Adipocyte (in vitro differentiated cells): ENCODE results near the gene DCLK2.

Source experiments
- DNase-seq: peaks from one replicate; pipeline ENCODE4 v3.0.0-alpha.2; 2015; ENCODE audit warnings: low read depth
- H3K27me3 ChIP-seq: replicated peaks from 2 replicates; pipeline ENCODE4 v1.7.0; 2013; ENCODE audit warnings: mild to moderate bottlenecking, low read length, moderate library complexity; ENCODE audit not compliant: control insufficient read depth, insufficient read depth
- H3K36me3 ChIP-seq: 2 replicates; pipeline ENCODE4 v1.7.0; 2013; ENCODE audit warnings: low read length, mild to moderate bottlenecking, moderate library complexity; ENCODE audit not compliant: control insufficient read depth, insufficient read depth, severe bottlenecking
- H3K4me1 ChIP-seq: 2 replicates; pipeline ENCODE4 v1.7.0; 2013; ENCODE audit warnings: mild to moderate bottlenecking, low read length, moderate library complexity; ENCODE audit not compliant: control insufficient read depth, insufficient read depth
- H3K4me3 ChIP-seq: 2 replicates; pipeline ENCODE4 v1.7.0; 2013; ENCODE audit warnings: mild to moderate bottlenecking, low read length, moderate library complexity
- H3K9ac ChIP-seq: 2 replicates; pipeline ENCODE4 v1.7.0; 2013; ENCODE audit warnings: mild to moderate bottlenecking, low read length, moderate library complexity
- H3K9me3 ChIP-seq: 2 replicates; pipeline ENCODE4 v1.7.0; 2013; ENCODE audit warnings: mild to moderate bottlenecking, low read length, moderate library complexity; ENCODE audit not compliant: control insufficient read depth

DCLK2 gene

DNA sequence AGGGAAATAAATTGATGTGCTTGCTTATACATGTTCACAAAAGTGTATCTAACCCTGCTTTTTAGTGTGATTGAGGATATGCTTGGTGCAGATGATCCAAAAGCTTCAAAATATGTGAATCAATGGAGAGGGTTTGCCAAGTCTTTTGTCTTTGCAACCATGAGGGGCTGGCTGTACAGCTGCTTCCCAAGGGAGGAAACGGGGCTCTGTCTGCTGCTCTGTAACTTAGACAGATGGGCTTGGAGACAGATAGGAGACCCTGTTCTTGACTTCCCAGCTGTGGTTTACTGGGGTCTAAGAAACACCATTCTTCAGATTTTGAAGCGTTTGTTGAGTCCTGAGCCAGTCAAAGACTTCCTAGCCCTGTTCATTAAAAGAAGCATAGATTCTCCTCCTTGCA lies 152.3 kb downstream of the DCLK2 start:
- Histone ChIP-seq H3K4me3 (no peak overlapping the region), H3K9ac (no peak overlapping the region), H3K9me3 (no peaks in the 10 kb centered on the region), H3K36me3 (peaks cover 4% of the 10 kb centered on the region), H3K27me3 (no peaks in the 10 kb centered on the region), H3K4me1 (peaks cover 15% of the 10 kb centered on the region)
- DNase-seq: no peak

DNA sequence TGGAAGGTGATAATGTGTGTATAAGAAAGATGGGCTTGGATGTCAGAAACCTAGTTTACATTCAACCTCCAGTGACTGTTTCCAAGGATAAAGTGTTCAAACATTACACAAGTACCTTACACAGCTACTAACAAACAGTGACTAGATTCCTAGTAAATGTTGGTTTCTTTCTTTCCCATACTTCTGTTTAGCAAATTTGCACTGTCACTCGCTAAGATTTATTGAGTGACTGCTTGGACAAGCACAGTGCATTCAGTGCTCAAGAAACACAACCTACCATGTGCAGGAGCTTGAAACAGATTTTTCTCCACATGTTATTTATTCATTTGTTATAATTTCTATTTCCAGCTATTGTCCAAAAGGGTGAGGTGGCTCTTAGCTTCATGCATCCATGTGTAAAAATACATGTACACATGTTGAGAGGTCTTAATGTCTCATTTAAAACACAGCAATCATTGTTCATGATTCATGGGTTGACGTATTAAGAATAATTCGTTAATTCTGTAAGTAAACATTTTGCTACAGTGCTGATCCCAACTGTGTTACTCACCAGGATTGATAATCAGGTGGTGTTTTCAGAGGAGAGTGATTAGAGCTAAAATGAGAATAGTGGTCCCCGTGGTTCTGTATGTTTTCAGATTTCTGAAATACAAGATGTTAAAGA lies 153.0 kb downstream of the DCLK2 start:
- peaks cover 19% of the 10 kb centered on the region for H3K4me1 ChIP-seq
- no peaks in the 10 kb centered on the region for H3K9me3 ChIP-seq
- no peak overlapping the region for H3K4me3 ChIP-seq
- H3K27me3 ChIP-seq: no peaks in the 10 kb centered on the region
- H3K36me3 ChIP-seq: peaks cover 4% of the 10 kb centered on the region
- no peak overlapping the region for H3K9ac ChIP-seq
- DNase-seq: no peak

DNA sequence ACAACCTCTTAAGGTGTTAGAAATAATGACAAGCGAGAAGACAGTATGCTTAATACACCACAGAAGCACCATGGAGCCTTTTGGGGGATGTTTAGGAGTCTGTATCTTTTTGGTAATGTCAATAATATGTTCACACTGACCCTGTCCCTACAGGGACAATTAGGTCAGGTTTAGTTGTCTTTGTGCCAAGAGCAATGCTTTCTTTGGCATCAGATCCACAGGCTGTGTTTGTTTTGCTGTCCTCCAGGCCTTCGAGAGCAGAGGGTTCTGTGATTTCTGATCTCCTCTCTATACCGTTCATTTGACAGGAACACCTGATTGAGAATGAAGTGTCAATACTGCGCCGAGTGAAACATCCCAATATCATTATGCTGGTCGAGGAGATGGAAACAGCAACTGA lies 153.8 kb downstream of the DCLK2 start:
- DNase-seq: no peak
- H3K9me3 ChIP-seq: no peaks in the 10 kb centered on the region
- H3K4me1 ChIP-seq: peaks cover 27% of the 10 kb centered on the region
- H3K36me3 ChIP-seq: peaks cover 4% of the 10 kb centered on the region
- no peak overlapping the region for H3K9ac ChIP-seq
- no peaks in the 10 kb centered on the region for H3K27me3 ChIP-seq
- no peak overlapping the region for H3K4me3 ChIP-seq

DNA sequence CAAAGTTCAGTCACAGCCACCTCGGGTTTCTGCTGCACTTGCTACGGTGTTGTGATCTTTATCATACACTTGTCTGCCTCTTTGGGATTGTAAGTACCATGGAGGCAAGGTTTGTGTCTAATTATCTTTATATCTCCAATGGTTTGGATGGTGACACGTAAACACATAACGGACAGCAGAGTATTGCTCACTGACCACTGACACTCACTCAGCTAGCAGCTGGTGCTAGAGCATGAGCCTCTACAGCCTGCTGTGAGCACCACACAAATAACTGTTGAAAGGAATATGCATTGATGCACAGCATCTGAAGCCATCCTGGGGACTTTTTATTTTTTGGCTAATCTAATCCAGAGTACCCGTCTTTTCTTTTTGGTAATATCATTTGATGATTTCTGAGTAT lies 156.0 kb downstream of the DCLK2 start:
- H3K9ac ChIP-seq: no peak overlapping the region
- DNase-seq: no peak
- H3K4me3 ChIP-seq: no peak overlapping the region
- H3K36me3 ChIP-seq: peaks cover 4% of the 10 kb centered on the region
- H3K9me3 ChIP-seq: no peaks in the 10 kb centered on the region
- peaks cover 34% of the 10 kb centered on the region for H3K4me1 ChIP-seq
- no peaks in the 10 kb centered on the region for H3K27me3 ChIP-seq

DNA sequence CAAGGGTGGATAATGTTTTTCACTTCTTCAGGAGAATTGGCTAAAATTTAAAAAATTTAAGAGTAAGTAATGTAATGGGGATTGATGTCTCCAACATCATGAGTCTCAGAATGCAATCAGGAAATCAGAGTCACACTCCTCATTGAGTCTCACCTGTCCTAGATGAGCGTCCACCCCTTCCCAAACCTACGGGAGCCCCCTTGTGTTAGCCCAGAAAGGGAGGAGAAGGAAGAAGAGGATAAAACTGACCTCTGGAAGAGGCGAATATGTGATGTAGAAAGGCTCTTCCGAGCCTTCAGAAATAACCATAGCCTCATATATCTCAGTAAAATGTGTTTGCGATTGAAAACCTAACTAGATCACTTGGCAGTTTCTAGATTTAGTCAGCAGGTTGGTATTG lies 157.1 kb downstream of the DCLK2 start:
- Histone ChIP-seq H3K9me3 (no peaks in the 10 kb centered on the region), H3K4me1 (peaks cover 31% of the 10 kb centered on the region), H3K9ac (no peak overlapping the region), H3K36me3 (peaks cover 4% of the 10 kb centered on the region), H3K4me3 (no peak overlapping the region), H3K27me3 (no peaks in the 10 kb centered on the region)
- DNase-seq: no peak

DNA sequence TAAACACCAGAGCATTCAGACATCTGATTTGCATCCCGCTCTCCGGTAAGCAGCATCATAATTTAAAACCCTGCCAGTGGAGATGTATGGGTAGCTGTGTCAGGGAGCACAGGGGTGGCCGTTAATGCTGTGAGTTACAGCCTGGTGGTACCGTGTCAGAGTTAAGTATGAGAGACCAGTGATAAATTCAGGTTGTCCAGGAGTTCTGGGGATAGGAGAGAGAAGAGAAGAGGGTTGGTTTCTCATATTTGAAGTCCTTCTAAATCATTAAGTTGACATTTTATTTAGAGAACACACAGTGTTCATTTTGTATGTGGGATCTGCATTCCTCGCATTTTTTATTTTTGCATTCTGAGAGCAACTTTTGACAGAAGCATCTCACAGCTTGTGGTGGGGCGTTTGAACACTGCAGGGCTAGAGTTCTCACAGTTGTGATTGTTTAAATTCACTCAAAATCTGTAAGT lies 157.6 kb downstream of the DCLK2 start:
- no peak overlapping the region for H3K4me3 ChIP-seq
- H3K9me3 ChIP-seq: no peaks in the 10 kb centered on the region
- no peaks in the 10 kb centered on the region for H3K27me3 ChIP-seq
- DNase-seq: peak; percentile 45
- peaks cover 31% of the 10 kb centered on the region for H3K4me1 ChIP-seq
- peaks cover 4% of the 10 kb centered on the region for H3K36me3 ChIP-seq
- H3K9ac ChIP-seq: peak overlapping the region; percentile 40

DNA sequence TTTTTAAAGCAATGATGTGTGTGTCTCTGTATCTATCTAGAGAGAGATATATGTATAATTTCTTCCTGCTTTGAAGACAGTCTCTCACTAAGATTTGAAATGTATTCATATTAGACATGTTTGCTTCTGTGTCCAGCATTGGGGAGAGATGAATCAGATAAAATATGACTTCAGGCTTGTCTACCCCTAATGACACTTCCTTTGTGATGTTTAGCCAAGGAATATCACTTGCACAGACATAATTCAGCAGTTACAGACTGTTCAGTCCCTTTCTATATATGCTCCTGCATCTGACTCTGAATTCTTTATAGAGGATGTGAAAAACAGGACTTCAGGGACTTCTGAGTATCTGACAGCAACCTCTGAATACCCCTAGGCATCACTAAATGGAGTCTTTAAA lies 158.4 kb downstream of the DCLK2 start:
- peaks cover 31% of the 10 kb centered on the region for H3K4me1 ChIP-seq
- H3K4me3 ChIP-seq: peak overlapping the region; percentile 22
- DNase-seq: peak; percentile 38
- no peaks in the 10 kb centered on the region for H3K9me3 ChIP-seq
- H3K27me3 ChIP-seq: no peaks in the 10 kb centered on the region
- peaks cover 4% of the 10 kb centered on the region for H3K36me3 ChIP-seq
- H3K9ac ChIP-seq: peak overlapping the region; percentile 40

DNA sequence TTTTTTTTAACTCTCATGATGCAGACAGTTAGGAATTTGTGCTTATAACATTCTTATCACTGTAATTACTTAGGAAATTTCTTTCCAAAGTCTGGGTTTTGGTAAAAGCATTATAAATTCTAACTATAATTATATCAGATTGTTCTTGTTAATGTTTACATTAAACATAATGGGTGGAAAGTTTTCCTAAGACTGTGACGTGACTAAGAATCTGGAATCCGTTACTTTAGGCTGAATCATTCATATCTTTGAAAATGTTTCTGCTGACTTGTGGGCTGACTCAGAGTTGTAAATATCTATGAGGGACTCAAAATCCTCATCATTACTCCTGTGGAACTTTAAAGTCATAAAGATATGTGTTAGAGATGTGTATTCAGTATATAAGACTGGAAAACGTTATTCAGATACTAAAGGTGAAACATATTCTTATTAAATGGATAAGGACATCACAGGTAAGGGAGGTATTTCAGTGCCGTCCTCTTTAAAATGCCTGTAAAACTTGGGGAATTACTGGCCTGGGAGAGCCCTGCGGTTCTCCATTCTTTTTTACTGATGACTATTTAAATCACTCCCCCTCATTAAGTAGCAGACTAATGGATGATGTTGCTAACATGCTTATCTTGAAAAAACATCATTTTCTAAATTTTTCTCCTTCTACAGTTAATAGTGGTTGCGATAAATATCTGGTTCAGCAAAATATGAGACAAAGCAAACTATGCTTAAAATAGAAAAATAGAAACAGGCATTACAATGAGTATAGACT lies 159.0 kb downstream of the DCLK2 start:
- Histone ChIP-seq H3K36me3 (peaks cover 4% of the 10 kb centered on the region), H3K9me3 (no peaks in the 10 kb centered on the region), H3K4me3 (peak overlapping the region; percentile 46), H3K27me3 (no peaks in the 10 kb centered on the region), H3K9ac (peak overlapping the region; percentile 50), H3K4me1 (peaks cover 25% of the 10 kb centered on the region)
- DNase-seq: peak; percentile 95

DNA sequence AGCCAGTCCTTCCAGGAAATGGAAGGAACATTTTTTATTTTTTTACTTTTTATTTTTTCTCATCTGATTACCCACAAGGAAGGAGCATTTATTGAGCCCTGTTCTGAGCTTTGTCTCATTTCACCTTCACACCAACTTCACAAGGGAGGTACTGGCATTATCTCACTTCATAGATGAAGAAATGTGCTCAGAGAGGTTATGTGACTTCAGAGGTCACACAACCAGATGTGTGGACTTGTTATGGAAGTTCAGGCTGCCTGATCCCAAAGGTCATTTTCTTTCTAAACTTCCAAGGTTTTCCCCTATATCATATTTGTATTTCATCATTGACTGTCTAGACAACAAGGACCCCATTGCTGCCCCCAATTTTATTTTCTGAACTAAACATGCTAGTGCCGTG lies 160.3 kb downstream of the DCLK2 start:
- H3K9me3 ChIP-seq: no peaks in the 10 kb centered on the region

DNA sequence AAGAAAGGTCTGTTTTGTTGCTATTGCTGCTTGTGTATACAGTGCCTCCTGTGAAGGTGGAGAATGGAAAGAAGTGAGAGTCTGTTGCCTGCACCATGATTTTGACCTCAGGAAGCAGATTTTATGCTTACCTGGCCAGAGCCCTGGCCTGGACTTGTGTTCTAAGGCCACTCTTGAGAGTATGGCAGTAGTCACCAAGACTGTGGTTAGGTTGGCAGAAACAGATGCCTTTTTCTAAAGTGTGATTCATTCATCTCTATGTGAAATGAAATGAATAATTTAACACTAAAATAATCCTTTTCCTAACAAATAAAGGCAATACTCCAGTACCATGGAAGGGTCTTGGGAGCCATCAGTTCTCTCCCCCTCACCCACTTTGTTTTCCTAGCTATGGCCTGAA lies 161.8 kb downstream of the DCLK2 start:
- DNase-seq: no peak
- H3K27me3 ChIP-seq: no peaks in the 10 kb centered on the region
- H3K4me1 ChIP-seq: peaks cover 25% of the 10 kb centered on the region
- no peak overlapping the region for H3K9ac ChIP-seq
- H3K9me3 ChIP-seq: no peaks in the 10 kb centered on the region
- no peak overlapping the region for H3K4me3 ChIP-seq
- no peaks in the 10 kb centered on the region for H3K36me3 ChIP-seq

More for the DNA sequence above, 160.3 kb downstream of the DCLK2 start:
- H3K27me3 ChIP-seq: no peaks in the 10 kb centered on the region
- H3K36me3 ChIP-seq: peaks cover 4% of the 10 kb centered on the region
- H3K4me1 ChIP-seq: peaks cover 25% of the 10 kb centered on the region
- no peak for DNase-seq
- H3K4me3 ChIP-seq: no peak overlapping the region
- no peak overlapping the region for H3K9ac ChIP-seq

DNA sequence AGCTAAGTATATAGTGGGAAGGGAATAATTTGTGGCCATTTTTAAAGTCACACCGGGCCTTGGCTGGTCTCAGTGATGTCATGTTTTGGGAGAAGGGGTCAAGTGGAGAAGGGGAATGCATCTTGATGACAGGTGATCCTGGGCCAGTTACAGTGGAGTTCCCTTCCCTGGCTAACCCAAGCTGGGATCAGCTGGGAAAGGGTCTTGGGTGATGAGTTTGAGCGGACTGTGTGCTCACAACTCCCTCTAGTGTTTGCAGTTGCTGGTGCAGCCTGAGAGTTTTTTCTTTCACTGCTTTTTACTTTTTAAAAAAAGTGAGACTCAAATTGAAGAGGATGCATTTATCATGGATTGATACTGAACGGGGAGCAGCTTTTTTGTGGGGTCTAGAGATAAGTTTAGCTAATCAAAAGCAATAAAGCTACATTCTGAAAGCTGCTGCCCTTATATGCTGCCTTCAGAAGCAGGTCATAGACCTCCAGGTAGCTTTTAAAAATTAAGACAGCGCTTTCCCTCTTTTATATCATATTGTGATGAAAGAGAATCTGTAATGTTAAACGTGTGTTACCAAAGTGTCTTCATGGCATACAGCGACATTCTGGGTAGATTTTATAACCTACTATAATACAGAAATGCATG lies 164.7 kb downstream of the DCLK2 start:
- Histone ChIP-seq H3K9ac (no peak overlapping the region), H3K9me3 (no peaks in the 10 kb centered on the region), H3K4me3 (no peak overlapping the region), H3K4me1 (peaks cover under 1% of the 10 kb centered on the region), H3K27me3 (no peaks in the 10 kb centered on the region), H3K36me3 (no peaks in the 10 kb centered on the region)
- peak; percentile 77 for DNase-seq
